ENCODE results near the gene SFI1.

Gene SFI1

DNA sequence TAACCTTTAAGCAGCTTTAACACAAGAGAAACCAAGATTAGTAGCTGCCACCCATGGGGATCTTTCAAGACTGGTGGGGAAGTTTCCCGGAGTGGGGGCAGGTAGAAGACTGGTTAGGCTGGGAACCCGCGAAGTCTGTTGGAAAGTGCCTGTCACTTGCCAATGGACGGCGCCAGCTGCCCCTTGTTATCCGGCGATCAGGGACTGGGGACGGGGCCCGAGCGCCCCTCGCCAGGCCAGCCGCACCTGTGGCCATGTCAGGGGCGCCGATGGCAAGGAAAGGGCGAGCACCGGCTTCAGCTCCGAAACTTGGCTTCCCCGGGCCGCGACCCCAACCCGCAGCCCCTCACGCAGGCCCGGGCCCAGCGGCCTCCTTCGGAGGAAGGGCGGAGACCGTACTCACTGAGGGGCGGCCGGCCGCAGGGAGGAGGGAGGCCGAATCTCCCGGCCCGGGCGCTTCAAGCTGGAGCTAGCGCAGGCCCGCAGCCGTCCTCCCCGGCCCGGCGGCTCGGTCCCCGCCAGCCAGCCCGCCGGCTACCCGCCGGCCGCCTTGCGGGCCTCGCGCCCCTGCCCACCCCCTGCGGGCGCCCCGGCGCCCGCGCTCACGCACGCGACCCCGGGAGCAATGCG, 7.2 kb upstream of the SFI1 start:
- TF ChIP-seq, protein P1, sequence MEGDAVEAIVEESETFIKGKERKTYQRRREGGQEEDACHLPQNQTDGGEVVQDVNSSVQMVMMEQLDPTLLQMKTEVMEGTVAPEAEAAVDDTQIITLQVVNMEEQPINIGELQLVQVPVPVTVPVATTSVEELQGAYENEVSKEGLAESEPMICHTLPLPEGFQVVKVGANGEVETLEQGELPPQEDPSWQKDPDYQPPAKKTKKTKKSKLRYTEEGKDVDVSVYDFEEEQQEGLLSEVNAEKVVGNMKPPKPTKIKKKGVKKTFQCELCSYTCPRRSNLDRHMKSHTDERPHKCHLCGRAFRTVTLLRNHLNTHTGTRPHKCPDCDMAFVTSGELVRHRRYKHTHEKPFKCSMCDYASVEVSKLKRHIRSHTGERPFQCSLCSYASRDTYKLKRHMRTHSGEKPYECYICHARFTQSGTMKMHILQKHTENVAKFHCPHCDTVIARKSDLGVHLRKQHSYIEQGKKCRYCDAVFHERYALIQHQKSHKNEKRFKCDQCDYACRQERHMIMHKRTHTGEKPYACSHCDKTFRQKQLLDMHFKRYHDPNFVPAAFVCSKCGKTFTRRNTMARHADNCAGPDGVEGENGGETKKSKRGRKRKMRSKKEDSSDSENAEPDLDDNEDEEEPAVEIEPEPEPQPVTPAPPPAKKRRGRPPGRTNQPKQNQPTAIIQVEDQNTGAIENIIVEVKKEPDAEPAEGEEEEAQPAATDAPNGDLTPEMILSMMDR (IDR thresholded peaks at IDR 0.05) = no peak

DNA sequence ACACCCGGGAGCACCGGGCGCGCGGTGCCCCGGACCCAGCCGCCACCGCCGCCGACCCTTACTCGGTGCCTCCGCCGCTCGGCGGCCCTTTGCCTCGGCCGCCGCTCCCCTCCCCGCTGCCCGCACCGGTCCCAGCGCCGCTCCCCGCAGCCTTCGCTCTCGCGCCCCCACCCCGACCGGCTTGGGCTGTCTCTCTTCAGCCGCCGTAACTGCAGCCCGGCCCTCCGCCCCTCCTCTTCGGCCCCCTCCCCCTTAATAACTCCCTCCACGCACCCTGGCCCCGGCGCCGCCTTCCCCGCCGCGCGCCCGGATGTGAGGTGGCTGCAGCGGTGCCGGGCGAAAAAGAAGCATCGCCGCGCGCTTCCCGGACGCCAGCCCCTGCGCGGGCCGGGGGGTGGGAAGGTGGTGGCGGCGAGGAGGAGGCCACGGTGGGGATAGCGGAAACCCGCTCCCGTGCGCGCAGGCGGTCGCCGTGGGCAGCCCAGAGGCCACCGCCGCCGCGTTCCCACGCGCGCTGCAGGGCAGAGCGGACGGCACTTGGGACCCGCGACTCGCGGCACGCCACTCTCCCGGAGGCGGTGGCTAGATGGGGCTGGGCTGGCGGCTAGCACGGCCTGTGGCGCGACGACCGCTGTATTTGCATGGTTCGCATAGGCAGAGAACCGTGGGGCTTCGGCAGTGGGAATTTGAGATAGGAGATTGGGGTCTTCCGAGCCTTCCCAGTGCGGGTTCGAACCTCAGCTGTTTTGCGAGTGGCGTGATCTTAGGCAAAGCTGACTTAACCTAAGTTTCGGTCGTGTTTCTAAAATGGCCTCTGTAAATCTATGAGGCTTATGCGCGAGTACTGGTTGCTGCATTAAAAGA, 6.5 kb upstream of the SFI1 start, which contains the start of gene EIF4ENIF1:
TSS of gene EIF4ENIF1 (minus strand) at position 211 of the 864 bp plus-strand sequence. CDS start 1,124 bp downstream, outside the sequence.
- TF ChIP-seq, protein P1 (IDR thresholded peaks at IDR 0.05) = no peak

DNA sequence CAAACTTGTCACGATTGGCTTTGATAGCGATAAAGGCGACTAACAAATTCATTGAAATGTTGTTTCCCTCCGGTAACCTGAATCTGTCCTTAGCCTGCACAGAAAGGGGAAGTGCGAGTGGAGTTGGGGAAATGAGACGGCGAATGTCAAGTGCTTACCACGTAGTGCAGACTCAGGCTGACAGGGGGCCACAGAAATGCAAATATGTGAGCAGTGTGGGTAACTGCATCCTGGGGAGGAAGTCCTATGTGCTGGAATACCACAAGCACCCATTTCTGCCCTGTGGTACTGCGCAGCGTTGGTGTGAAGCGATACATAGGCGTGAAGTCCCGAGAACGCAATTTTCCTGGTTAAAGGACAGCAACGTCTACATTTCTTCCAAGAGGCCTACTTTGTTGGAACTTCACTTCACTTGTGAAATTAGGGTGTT, 5.8 kb upstream of the SFI1 start:
- TF ChIP-seq, protein P1 (IDR thresholded peaks at IDR 0.05) = no peak

DNA sequence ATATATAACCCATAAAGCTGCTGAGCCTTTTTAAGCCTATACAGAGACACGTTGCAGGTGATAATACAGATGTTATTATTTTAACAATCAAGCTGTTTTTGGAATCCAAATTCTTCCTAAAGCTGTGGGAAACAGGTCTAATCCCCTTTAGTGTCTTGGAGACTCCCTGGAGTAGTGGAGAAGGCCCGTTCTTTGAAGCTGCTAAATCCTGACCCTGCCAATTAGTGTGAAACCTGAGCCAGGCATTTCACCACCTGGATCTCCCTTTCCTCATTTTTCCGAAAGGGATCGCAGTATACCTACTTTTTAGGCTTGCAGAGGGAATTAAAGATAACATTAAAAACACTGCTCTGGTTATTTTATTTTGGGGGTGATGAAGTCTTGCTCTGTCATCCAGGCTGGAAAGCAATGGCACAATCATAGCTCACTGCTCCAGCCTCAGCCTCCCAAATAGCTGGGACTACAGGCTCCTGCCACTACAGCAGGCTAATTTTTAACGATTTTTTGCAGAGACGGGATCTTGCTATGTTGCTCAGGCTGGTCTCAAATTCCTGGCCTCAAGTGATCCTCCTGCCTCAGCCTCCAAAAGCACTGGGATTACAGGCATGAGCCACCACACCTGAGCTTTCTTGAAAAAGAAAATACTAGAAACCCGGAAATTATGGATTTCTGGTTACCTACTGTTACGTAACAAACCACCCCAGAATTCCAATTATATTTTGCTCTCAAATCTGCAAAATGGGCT, 4.9 kb upstream of the SFI1 start:
- TF ChIP-seq, protein P1 (IDR thresholded peaks at IDR 0.05) = no peak

DNA sequence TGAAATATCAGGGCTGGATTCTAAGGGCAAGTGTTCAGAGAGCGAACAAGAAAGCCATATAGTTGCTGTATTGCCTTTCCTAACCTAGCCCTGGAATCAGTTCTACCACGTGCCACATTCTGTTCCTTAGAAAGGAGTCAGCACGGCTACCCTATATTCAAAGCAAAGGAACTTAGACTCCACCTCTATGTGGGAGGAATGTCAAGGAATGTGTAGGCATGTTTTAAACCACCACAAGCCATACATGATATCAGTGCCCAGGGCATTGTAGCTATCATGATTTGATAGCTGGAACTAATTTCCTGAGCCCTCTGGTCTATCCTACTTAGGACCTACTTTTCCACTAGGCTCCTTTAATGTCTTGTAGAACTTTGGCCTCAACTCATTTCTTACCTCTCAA, 4.2 kb upstream of the SFI1 start:
- TF ChIP-seq, protein P1 (IDR thresholded peaks at IDR 0.05) = no peak

DNA sequence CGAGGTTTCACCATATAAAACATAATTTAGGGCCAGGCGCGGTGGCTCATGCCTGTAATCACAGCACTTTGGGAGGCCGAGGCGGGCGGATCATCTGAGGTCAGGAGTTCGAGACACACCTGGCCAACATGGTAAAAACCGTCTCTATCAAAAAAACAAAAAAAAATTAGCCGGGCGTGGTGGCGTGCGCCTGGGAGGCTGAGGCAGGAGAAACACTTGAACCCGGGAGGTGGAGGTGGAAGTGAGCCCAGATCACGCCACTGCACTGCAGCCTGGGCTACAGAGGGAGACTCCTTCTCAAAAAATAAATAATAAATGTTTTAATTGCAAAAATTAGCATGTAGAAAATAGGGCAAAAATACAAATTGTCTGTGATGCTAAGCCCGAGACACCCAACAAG, 993 bp upstream of the SFI1 start:
- TF ChIP-seq, protein P1 (IDR thresholded peaks at IDR 0.05) = no peak

DNA sequence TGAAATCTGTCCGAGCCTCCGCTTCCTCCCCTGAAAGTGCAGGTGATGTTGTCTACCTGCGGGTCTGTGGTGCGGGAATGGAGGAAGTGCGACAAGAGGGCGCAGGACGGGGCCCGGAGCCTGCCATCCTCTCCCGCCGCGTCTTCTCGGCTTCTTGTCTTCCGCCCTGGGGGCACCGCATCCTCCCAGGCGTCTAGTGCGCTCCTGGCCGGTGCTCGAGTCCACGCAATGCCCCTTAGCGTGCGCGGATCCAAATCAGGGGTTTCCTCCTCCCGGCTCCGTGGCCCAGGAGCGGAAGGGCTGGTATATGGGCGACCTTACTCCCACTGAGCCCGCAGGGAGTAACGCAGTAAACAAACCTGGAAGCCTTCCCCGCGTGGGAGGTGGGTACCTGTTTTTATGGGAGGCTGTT, 405 bp downstream of the SFI1 start:
- TF ChIP-seq, protein P1 (IDR thresholded peaks at IDR 0.05) = no peak

All from LNCAP (cell line).